Fibroblast of skin of left biceps (primary cell): ENCODE measurements around the gene KLHL26.
"Not testable (repeated sequence)": the region's sequence is repeated elsewhere in the genome, so short reads cannot be mapped to it uniquely, and the experiment has no call there.

Experiments
- DNase-seq, 2 experiments: peaks; one replicate each; pipeline ENCODE4 v3.0.0-alpha.2; 2013; ENCODE audit warnings: low read depth in 2 of 2

The KLHL26 gene

DNA sequence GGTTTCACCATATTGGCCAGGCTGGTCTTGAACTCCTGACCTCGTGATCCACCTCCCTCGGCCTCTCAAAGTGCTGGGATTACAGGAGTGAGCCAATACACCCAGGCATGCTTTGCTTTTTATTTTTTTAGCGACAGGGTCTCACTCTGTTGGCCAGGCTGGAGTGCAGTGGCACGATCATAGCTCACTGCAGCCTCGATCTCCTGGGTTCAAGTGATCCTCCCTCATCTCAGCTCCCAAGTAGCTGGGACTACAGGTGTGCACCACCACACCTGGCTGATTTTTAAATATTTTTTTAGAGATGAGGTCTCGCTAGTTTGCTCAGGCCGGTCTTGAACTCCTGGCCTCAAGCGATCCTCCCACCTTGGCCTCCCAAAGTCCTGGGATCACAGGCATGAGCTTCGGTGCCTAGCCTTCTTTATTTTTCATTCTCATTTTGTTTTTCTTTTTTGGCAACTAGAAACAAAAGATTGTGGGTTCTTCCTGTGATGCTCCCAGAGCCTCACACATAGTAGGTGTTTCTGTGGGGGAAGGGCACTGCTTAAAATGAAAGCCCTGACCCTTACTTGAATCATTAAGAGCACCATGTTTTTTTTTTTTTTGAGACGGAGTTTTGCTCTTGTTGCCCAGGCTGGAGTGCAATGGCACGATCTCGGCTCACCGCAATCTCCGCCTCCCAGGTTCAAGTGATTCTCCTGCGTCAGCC, 36.0 kb upstream of the KLHL26 start:
- DNase-seq: not testable (repeated sequence)

DNA sequence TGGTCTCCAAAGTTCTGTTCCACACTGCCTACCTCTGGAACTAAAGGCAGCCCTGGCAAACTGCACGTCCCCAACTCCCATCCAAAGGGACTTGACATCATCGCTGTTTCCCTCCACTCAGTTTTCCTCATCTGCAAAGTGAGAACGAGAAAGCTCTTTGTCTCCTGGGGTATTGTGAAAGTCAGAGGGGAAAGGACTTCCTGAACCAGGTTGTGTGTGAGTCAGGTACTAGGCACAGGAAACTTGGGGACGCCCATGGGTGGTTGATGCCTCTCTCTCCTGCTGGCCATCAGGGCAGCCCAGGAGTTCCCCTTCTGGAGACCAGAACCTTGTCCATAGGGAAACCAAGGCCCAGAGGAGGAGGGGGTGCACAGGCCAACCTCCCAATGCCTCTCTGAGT, 35.0 kb upstream of the KLHL26 start:
- DNase-seq: no peak

DNA sequence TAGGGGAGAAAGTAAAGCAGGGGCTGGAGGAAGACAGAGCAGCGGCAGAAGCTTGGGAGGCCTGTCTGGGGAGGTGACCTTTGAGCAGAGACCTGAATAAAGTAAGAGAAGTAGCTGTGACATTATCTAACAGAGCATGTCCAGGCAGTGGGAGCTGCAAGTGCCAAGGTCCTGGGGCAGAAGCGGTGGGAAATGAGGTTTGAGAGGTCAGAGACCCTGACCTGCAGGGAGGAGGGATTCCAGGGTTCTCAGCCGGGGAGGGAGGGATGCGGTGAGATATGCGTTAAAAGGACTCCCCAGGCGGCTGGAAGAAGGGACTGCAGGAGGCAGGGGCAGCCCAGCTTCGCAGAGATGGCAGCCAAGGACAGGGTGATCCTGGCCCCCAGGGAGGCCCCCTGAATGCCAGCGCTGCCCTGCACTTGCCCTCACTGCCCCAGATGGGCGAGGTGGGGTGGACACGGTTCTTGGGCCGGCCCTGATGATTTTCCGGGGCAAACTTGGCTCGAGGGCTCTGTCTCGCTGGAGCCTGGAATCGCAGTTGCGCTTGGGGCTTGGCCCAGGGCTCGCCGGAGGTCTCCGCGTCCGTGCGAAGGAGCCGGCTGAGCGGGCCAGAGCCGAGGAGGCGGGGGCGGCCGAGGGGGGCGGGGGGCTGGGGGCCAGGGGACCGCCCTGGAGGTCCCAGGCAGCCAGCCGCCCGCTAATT, 33.4 kb upstream of the KLHL26 start:
- no peak for DNase-seq

DNA sequence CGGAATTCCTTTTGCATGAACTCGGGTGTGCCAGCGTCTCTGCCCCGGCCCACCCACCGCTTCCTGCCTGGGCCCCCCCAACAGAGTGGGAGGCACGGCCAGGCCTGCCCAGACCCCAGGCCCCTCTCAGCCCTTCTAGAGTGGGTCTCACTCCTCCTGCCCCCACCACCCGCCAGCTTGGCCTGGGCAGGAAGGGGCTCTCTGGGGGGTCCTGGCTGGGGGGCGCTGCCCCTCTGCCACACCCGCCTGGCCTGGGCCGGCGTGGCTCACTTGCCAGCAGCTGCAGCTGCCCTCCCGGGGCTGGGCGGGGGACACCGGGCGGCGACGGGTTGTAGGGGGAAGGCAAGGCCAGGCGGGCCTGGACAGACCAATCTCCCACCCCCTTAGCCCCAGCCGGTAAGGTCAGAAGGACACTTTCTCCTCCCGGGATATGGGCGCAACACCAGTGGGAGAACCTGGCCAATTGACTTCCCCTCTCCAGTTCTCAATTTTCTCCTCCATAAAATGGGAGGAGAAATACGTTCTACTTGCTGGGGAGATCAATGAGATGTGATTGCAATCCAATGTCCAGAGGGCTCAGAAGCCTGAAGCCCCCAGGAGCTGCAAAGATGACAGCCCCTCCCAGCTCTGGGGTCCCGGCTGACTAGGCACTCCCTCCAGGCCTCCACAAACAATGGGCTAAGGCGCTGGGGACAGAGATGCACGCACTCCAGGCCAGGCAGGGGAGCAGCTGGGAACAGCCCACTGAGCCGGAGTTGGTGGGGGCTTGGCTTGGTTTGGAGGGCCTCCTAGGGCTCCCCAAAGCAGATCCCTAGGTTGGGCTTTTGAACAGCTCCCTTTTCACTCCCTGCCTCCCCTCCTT, 32.6 kb upstream of the KLHL26 start:
- DNase-seq: no peak

DNA sequence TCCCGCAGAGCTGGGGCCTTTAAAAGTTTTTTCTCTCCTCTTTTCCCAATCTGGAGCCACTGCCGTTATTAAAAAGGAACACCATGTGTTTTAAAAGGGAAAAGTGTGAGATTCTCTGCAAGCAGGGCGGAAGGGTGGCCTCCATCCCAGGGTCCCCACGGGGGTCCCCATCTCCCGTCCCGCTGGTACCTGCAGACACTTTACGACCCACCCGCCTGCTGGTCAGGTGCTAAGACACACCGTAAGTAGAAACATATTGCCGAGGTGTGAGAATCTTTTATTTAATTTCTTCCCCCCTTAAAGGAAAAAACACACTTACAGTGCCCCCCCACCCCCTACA, 32.0 kb upstream of the KLHL26 start:
- DNase-seq: no peak

DNA sequence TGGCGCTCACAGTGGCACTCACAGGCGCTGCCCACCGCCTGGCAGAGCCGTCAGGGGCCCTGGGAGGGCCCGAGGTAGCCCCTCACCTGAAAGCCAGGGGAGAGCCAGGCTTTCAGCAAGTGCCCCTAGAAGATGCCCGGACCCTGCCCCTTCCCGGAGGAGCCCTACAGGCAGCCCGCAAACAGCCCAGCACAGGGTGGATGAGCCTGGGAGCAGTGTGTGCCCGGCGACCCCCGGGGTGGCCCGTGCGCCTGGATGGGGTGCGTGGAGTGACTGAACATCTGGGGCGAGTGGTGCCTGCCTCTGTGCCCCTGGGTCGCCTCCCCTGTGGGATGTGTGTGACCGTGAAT, 31.7 kb upstream of the KLHL26 start:
- no peak for DNase-seq

DNA sequence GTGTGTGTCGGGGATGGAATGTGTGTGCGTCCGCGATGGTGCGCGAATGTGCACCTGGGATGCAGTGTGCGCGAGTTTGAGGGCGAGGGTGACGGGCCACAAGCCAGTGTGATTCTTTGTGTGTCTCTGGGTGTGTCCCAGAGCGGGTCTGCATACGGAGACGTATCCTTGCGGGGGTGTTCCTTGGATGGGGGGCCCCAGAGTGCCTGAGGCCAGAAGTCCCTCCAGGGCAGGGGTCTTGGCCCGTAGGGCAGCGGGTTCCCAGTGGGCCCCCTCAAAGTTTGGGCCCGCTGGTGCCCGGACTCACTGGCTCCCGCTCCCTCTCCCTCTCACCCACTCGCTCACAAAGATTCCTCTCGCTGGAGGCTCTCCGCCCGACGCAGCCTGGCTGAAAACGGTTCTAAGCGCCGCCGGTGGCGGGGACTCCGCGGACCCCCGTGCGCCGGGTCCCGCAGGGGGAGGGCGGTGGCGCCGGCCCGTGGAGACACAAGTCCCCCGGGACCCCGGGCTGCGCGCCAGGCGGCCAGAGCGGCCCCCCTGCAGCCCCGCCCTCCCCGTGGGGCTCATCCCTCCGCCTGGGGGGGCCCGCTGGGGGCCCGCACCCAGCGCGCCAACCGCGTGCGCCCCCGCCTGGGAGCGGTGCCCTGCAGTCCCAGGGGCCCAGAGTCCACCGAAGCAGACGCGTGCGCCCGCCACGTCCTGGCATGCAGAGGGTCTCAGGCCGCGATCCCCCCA, 31.1 kb upstream of the KLHL26 start:
- DNase-seq: no peak

DNA sequence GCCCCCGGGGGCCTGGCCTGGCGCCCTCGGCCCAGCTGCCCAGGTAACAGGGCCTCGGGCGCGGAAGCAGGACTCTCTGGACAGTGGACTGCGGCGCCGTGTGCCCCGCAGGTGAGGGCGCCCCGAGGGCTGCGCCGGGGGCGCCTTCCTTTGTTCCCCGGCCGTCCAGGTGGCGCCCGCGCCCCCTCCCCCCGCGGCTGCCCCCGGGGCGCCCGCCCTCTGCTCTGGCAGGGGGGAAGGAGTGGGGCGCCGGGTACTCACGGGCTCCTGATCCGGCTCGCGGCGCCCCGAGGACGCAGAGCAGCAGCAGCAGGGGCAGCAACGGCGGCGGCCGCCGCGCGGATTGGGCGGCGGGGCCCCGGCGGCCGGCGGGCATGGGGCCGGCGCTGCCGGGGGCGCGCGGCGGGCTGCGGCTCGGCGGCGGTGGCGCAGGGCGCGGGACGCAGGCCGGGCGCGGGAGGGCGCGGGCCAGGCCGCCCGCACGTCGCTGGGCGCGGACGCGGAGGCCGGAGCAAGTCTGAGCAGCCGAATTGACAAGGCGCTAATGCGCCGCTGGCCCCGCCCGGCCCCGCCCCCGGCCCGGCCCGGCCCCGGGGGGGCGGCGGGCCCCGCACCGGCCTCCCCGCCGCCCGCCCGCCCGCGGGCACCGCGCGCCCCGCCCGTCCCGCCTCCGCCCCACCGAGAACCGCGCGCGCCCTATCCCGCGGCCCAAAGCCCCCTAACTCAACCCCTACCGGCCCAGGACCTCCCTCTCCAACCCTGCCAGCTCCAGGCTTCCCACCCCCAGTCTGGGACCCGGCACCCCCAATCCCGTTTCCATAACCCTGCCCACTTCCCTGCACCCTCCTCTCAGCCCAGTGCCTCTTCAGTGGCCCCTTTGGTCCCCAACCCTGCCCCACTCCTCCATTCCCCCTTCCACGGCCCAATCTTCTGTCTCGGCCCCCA, 30.3 kb upstream of the KLHL26 start, which contains the start of gene CRLF1:
TSS of gene CRLF1 (minus strand) at position 519 of the 945 bp plus-strand sequence. CDS start at position 376, 143 bp downstream.
- no peak for DNase-seq

DNA sequence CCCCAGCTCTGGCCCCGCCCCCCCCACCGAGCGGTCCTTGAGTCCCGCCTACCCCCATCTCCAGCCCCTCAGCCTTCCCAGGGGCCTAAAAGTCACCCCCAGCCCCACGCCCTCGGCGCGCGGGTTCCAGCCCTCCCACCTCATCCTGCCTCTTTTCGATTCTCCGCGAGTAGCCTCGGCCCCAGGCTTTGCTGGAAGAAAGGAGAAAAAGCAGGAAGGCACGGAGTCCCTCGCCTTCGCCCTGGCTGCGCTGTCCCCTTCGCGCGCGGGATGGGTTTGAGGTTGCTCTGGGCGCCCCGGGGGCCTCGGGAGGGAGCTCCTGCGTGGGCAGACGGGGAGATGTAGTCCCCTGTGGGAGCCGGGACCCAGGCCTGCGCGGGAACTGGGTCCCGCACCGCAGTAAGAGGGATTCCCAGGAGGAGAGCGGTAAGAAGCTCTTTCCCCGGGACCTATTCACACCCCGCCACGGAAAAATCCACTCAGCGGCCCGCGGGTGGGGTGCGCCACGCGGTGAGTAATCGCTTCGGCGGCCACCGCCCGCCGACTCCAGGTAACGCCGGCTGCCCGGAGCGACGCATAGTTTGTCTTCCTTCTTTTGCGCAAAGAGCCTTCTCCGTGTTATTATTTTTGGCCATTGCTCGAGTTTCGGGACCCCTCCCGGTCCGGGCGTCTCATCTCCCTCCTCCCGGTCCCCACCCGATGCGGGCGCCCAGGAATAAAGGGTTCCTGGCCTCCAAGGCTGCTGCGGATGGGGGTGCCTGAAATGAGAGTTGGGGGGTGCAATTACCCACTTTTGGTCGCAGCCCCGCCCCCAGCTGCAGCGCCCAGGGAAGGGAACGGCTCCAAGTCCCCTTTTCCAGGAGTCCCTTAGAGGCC, 29.4 kb upstream of the KLHL26 start:
- no peak for DNase-seq

DNA sequence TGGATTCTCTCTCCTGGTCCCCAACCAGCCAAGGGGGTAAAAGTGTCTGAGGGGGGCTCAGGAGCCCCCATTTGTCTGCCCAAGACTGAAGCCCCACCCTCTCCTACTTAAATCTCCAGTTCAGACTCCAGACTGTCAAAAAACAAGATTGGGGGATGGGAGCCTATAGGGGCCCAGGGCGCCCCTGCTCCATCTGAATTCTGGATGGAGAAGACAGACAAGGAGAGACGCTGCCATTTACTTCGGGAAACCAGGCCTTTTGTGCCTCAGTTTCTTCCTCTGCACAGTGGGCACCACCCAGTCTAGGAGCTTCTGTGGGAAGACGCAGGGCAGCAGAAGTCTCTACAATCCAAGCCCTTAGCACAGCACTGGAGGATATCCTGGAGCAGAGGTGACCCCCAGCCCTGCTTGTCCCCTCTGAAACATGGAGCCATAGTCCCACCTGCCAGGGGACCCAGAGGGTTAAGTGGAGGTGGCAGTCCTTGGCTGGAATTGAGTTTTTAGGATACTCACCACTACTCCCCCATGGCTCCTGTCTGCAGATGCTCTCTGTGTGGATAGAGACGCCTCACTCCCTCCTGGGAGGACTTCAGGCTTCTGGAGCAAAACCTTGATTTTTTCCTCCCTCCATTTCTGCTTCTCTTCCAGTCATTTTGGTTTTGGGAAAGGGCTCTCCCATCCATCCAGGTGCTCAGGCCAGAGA, 28.6 kb upstream of the KLHL26 start:
- no peak for DNase-seq

DNA sequence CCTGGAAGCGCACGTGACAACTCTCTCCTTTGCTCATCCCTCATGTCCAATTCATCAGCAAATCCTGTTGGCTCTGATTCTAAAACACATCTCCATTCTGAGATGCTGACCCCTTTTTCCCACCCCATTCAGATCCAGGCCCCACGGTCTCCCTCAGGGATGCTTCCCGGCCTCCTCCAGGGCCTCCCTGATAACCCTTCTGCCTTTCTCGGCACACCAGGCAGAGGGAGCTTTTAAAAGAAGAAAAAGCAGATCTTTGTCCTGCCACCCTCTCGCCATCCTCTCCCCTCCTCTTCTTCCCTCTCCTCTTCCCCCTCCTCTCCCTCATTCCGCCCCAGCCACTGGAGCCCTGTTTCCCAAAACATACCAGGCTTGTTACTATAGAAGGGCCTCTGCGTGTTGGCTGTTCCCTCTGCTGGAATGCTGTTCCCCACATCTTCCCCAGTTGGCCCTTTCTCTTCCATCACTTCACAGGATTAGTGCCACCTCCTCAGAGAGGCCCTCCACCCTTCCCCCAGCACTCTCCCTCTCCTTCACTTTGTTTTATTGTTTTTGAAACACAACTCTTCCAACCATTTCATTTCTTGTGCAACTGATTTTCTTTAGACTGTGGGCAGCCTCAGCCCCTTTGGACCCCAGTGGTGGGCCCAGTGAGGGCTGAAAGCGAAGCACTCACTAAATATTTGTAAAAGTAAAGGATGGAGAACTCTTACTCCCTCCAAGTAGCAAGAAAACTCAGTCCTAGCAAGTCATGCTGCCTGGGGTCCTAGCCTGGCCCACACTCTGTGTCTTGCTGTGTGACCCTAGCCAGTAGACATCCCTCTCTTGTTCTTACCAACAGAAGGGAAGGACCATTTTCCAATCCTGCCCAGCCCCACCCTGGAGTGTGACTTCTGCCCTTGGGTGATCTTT, 27.8 kb upstream of the KLHL26 start:
- DNase-seq: no peak

DNA sequence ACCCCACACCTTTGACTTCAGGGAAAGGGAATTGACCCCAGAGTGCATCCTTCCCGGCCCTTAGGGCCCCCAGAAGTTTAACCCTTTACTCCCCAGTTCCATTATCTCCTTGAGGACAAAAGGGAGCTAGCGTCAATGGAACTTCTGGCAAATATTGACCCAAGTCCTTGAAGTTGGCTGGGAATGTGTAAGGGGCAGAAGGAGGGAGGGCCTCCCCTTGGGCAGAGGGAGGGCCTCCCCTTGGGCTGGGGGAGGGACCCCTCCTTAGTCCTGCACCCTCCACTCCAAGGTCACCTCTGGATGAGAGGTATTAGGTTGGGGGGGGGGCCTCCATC, 27.1 kb upstream of the KLHL26 start:
- no peak for DNase-seq

DNA sequence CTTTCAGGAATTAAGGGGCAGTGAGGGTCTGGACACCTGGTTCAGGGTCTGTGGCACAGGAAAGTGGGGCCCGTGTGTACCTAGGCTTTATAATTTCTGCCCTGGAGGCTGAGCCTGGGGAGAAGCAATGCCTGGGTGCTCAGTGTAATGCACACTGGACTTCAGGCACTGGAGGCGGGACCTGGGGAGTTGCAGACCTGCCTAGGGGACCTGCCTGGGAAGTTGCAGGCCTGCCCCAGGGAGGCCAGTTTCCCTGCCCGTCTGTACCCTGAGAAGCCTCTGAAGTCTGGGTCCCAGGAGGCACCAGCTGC, 26.6 kb upstream of the KLHL26 start:
- no peak for DNase-seq

DNA sequence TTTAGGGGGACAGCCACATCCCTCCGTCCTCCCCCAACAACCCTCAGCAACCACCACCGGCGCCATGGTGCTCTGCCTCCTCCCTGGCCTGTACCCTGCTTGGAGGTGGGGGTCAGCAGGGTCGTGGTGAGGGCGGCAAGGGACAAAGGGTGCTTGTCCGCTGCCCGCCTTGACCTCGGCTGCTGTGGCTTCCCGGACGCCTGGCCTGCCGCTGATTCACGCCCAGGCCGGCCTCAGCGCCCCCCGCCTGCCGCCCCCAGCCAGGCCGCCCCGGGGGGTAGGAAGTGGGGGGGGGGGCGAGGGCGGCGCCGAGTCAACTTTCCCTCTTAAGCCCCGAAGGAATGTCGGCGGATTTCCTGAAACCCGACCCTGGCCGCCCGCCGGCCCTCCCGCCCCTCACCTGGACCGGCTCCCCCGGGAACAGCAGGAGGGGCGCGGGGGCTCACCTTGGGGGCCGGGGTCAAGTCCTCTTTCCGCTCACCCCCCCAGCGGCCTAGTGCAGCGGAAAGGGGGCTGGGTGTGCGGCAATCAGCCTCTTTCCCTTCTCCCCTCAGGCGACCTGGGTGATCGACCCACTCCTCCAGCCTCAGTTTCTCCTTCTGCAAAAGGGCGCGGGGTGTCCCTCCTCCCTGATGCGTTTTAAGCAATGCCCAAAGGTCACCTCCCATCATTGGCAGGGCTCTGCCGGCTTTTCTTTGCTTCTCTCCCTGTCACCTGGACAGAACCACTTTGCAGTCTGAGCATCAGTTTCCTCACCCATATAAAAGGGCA, 26.1 kb upstream of the KLHL26 start:
- no peak for DNase-seq

DNA sequence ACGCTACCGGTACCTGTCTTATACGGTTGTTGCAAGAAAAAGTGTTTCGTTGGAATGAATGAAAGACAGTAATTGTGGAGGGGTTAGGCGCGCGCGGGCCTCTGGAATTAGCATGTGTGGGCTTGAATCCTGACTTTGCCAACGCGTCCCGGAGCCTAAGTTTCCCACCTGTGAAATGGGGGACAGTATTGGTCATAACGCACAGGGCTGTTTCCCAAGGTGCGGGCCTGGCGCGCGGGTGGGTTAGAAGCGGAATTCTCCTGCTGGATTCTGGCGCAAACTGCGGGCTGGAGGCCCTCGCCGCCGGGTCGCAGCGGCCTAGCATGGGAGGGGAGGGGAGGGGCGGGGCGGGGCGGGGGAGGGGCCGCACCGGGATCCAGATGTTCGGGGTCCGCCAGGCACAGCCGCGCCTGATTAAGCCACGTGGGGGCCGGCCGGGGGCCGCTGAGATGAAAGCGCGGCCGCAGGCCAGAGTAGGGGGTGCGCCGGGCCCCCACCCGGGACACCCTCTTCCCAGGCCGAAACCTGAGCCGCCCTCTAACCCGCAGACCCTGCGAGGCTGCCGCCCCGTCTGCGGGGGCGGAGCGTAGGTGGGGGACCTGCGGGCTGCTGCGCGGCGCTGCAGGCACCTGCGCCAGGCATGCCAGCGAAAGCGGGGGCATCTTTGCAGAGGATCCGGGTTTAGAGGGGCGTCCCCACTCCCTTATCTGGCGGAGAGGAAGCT, 25.3 kb upstream of the KLHL26 start:
- DNase-seq: no peak

DNA sequence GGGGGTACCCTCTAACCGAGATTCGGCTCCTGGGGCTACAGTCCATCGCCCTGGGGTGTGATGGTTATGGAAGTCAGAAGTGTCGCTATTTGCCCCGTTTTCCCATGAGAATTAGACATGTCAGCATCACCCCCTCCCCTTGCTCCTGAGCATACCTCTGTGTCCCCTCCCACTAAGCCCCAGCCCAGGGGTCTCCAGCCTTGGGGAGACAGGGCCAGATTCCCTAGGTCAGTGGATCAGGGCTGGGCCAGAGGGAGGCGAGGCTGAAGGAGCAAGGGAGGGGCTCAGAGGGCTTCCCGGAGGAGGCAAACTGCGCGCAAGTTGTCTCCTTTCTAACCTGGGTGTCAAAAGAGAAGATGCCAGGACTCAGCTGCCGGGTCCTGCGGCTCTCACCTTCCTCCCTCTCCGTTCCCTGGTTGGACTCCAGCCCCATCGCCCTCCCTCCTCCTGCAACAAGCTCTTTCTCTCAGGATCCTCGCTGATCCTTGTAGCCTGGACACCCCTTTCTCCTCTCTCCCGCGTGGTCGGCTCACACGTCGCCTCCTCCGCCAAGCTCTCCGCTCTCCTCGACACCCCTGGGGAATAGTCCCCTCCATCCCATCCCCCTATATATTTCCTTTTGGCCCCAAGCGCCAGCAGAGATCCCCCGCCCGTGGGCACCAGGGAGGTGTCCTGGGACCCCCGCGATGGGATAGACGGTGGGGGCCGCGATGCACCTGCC, 24.6 kb upstream of the KLHL26 start:
- no peak for DNase-seq
